HAP-1 (cell line): ENCODE measurements around the gene CTTN.

Source experiments
- DNase-seq, 2 experiments: peaks; one replicate each; pipeline ENCODE4 v3.0.0-alpha.2; 2016 to 2020; ENCODE audit warnings: low spot score in 2 of 2
- H3K27me3 ChIP-seq: fragments of 250-450 bp; sonication (Bioruptor Pico); 2 replicates; pipeline ENCODE4 v1.5.1; 2020; ENCODE audit warnings: low read depth, mild to moderate bottlenecking, moderate library complexity
- H3K36me3 ChIP-seq: fragments of 250-450 bp; sonication (Bioruptor Pico); replicated peaks from 2 replicates; pipeline ENCODE4 v1.5.1; 2020; ENCODE audit warnings: mild to moderate bottlenecking
- H3K4me1 ChIP-seq: fragments of 250-450 bp; sonication (Bioruptor Pico); 2 replicates; pipeline ENCODE4 v1.5.1; 2020; ENCODE audit warnings: mild to moderate bottlenecking
- H3K4me3 ChIP-seq: fragments of 250-450 bp; sonication (Bioruptor Pico); 2 replicates; pipeline ENCODE4 v1.5.1; 2020; ENCODE audit warnings: mild to moderate bottlenecking, moderate library complexity
- H3K9me3 ChIP-seq: fragments of 250-450 bp; sonication (Bioruptor Pico); 2 replicates; pipeline ENCODE4 v1.5.1; 2020; ENCODE audit warnings: mild to moderate bottlenecking, moderate library complexity
- in situ Hi-C: fragments of 300-500 bp; cut with MboI; formaldehyde crosslinking; loops from 3 replicates; pipeline ENCODE4 v1.14.3; 2020; ENCODE audit warnings: low sequenced_read_pairs, inconsistent platforms, mixed read lengths

The CTTN gene

GRCh38 chr11:70478166-70478890 lies 80.0 kb downstream of the CTTN start:
- no peak for DNase-seq
- in situ Hi-C loops, result no loop called here
- Histone ChIP-seq H3K4me3 (no peak overlapping the region), H3K9me3 (no peaks in the 10 kb centered on the region), H3K27me3 (no peaks in the 10 kb centered on the region), H3K4me1 (no peaks in the 10 kb centered on the region), H3K36me3 (no peaks in the 10 kb centered on the region)

DNA sequence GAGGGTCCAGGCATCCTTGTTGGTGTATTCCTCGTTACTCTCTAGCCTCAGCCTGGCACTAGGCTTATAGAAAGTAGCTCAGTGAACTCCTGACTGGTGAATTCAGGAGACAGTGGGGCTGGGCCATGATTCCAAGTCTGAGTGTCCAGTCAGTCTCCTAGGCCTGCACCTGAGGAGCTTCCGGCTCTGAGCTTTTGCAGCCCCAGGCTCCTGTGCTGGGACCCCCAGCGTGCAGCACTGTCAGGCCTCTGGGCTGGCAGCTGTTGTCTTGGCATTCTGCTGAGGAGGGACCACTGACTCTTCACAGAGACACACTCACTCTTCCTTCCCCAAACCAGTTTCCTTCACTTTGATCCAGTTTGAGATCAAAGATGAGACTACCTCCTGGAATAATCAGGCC lies 82.4 kb downstream of the CTTN start:
- in situ Hi-C loops, result no loop called here
- no peaks in the 10 kb centered on the region for H3K4me1 ChIP-seq
- no peak overlapping the region for H3K4me3 ChIP-seq
- no peak for DNase-seq
- H3K36me3 ChIP-seq, result no peaks in the 10 kb centered on the region
- no peaks in the 10 kb centered on the region for H3K27me3 ChIP-seq
- H3K9me3 ChIP-seq, result no peaks in the 10 kb centered on the region

DNA sequence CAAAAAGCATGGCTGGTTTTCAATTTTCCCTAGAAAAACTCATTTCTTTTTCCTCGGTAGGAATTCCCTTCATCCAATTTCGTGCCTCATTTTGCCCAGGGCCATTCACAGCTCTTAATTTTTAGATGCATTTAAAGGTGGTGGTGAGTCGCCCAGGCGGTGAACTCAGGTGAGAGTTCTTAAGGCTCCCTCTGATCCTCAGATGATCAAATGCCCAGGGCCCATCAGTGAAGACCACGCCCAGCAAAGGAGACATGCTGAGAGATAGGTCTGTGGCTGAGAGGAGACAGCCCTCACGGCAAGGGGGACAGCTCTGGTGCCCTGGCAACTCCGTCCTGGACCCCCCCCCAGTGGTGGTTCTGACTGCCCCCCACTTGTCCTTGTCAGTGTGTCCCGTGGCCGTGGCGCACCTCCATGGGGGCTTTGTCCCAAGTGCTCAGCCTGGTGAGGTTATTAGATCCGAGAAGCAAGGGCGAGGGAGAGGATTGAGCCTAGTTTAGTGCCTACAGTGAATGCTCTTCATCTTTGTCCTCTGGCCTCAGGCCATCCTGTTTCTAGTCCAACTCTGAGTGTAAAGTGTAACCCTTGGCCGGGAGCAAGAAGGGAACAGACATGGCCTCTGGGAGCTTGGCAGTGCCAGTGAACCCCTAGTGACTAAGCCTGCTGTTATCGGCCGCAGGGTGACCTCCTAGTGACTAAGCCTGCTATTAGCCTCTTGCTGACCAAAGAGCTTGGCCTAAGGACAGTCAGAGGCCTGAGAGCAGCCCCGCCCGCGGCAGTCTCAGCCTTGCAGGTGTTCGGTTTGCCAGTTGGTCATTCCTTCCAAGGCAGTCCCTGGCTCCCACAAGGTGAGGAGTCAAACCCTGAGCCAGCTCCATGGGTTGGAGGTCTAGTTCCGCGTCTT lies 83.5 kb downstream of the CTTN start:
- no peaks in the 10 kb centered on the region for H3K4me1 ChIP-seq
- DNase-seq, result no peak
- H3K27me3 ChIP-seq, result no peaks in the 10 kb centered on the region
- in situ Hi-C loops, result no loop called here
- no peaks in the 10 kb centered on the region for H3K36me3 ChIP-seq
- H3K4me3 ChIP-seq, result no peak overlapping the region
- H3K9me3 ChIP-seq, result no peaks in the 10 kb centered on the region

DNA sequence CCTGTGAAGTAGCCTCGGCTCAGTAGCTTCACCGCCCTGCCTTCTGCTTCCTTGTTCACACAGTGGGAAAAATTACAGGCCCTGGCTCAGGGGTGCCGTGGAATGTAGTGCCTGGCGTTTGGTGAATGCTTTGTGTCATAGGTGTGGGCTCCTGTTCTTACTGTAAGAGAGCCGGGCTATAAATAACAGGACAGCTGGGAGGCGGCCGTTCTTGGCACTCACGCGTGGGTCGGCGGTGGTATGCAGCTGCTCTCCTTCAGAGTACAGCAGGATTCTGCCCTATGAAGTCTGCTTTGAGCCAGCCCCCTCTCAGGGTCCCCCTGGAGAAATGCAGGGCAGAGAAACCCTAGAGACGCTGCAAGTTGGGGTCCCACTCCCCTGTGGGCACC lies 84.2 kb downstream of the CTTN start:
- Histone ChIP-seq H3K27me3 (no peaks in the 10 kb centered on the region), H3K36me3 (no peaks in the 10 kb centered on the region), H3K4me3 (no peak overlapping the region), H3K4me1 (no peaks in the 10 kb centered on the region), H3K9me3 (no peaks in the 10 kb centered on the region)
- in situ Hi-C loops, result no loop called here
- no peak for DNase-seq

DNA sequence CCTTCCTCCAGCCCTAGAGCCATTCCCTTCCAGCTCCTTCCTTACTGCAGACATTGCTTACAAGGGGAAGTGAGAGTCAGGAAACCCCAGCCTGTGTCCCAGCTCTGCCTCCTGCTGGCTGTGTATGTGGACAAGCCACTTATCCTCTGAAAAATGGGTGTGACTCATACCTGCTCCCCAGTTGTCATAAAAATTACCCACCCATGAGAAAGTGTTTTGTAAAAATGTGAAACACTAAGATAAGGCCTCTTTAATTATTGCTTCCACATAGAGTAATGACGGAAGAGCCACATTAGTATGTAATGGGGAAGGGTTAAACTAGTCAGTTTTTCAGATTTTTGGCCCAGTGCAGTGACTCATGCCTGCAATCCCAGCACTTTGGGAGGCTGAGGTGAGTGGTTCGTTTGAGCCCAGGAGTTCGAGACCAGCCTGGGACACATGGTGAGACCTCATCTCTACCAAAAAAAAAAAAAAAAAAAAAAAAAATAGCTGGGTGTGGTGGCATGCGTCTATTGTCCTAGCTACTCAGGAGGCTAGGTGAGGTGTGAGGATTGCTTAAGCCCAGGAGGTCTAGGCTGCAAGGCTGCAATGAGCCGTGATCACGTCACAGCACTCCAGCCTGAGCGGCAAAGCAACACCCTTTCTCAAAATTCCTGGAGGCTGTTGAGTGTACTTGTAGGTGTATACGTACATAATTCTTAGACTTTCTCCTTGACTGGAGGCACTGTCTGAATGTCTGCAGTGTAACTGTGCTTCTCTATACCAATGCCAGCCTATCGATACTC lies 84.9 kb downstream of the CTTN start:
- no peaks in the 10 kb centered on the region for H3K36me3 ChIP-seq

DNA sequence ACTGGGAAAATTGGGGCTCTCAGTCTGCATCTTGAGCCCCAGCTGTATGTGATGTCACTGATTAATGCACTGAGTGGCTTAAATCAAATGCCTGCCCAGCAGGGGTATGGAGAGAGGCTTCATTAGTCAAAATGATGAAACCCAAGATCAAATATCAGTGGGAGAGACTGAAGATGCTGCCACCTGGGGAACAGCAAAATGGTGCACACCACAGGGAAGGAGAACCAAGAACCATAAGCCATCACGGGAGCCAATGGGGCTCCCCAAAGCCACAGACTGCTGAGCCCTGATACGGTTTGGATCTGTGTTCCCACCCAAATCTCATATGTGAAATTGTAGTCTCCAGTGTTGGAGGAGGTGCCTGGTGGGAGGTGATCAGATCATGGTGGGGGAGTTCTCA lies 85.6 kb downstream of the CTTN start:
- no peaks in the 10 kb centered on the region for H3K27me3 ChIP-seq
- DNase-seq, result no peak
- H3K36me3 ChIP-seq, result no peaks in the 10 kb centered on the region
- H3K4me3 ChIP-seq, result no peak overlapping the region
- H3K4me1 ChIP-seq, result no peaks in the 10 kb centered on the region
- in situ Hi-C loops, result no loop called here
- no peaks in the 10 kb centered on the region for H3K9me3 ChIP-seq

More for the DNA sequence above, 84.9 kb downstream of the CTTN start:
- no peaks in the 10 kb centered on the region for H3K27me3 ChIP-seq
- no peaks in the 10 kb centered on the region for H3K4me1 ChIP-seq
- in situ Hi-C loops, result no loop called here
- no peak overlapping the region for H3K4me3 ChIP-seq
- no peaks in the 10 kb centered on the region for H3K9me3 ChIP-seq
- no peak for DNase-seq

DNA sequence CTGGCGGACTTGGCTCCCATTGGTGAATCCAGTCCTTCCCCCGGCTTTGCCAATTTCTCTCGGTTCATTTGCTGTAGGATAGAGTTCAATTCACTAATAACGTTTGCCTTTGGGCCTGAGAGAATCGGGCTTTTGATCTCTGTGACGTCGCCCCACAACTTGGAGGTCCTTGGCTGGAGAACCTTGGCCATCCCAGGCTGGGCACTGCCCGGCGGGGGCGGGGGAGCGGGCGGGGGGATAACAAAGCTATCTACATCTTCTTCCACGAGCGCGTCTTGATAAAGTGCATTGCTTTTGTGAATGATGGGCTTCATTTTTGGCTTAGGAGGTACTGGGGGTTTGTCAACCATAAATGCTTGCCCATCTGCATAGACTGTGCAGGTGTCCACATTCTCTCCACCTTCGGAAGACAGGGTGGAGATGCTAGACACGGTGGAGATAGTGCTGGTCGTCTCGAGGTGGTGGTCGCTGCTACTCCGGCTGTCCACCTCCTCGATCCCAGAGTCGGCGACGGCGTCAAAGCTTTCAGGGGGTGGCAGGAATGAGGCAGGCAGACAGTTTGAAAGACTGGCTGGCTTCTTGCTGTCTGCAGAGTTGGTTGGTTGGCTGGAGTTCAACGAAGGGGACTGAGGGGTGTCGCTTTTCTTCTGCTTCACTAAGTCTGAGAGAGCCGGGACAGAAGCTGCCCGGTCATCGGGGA lies 87.1 kb downstream of the CTTN start:
- no peak for DNase-seq
- Histone ChIP-seq H3K4me1 (no peaks in the 10 kb centered on the region), H3K27me3 (no peaks in the 10 kb centered on the region), H3K36me3 (no peaks in the 10 kb centered on the region), H3K9me3 (no peaks in the 10 kb centered on the region), H3K4me3 (no peak overlapping the region)
- in situ Hi-C loops, result no loop called here

GRCh38 chr11:70486026-70486415 lies 87.7 kb downstream of the CTTN start:
- Histone ChIP-seq H3K4me3 (no peak overlapping the region), H3K36me3 (no peaks in the 10 kb centered on the region), H3K4me1 (no peaks in the 10 kb centered on the region), H3K27me3 (no peaks in the 10 kb centered on the region), H3K9me3 (no peaks in the 10 kb centered on the region; the same call in 1 of the 2 replicates)
- DNase-seq, result no peak
- in situ Hi-C loops, result no loop called here
